Brain microvascular endothelial cell (primary cell): ENCODE data around the gene DOCK3.

Source experiments
- DNase-seq: peaks from one replicate; pipeline ENCODE4 v3.0.0-alpha.2; 2020
- H3K27ac ChIP-seq: fragments of 250-450 bp; sonication (Bioruptor Pico); 2 replicates; pipeline ENCODE4 v1.5.1; 2020; ENCODE audit warnings: mild to moderate bottlenecking, moderate library complexity
- H3K27me3 ChIP-seq: fragments of 250-450 bp; sonication (Bioruptor Pico); replicated peaks from 2 replicates; pipeline ENCODE4 v1.5.1; 2020; ENCODE audit warnings: mild to moderate bottlenecking
- H3K36me3 ChIP-seq: fragments of 250-450 bp; sonication (Bioruptor Pico); replicated peaks from 2 replicates; pipeline ENCODE4 v1.5.1; 2020; ENCODE audit warnings: mild to moderate bottlenecking
- H3K4me3 ChIP-seq: 2 replicates; pipeline ENCODE4 v1.5.1; 2011; ENCODE audit warnings: low read depth, mild to moderate bottlenecking, control low read depth, low read length, moderate library complexity
- in situ Hi-C: cut with HindIII; loops from 2 replicates; pipeline ENCODE4 v1.10.0; 2017; ENCODE audit warnings: low sequenced_read_pairs, low pct_ligation_motif_present
- TF ChIP-seq, protein P1 (sequence below): IDR thresholded peaks from 2 replicates; pipeline ENCODE4 v1.5.1; 2011; ENCODE audit warnings: low read depth, mild to moderate bottlenecking, moderate library complexity, low read length, control low read depth, inconsistent platforms; ENCODE audit errors: missing control alignments

Gene DOCK3

GRCh38 chr3:51391075-51391565, 716.4 kb downstream of the DOCK3 start, which contains the start of gene RBM15B:
TSS of gene RBM15B (plus strand) at chr3:51391285. CDS start at chr3:51391400, 115 bp downstream.
- Histone ChIP-seq H3K27ac (peak within 1 kb of the TSS; percentile 91), H3K27me3 (no peaks in the 10 kb centered on the region), H3K4me3 (peak within 1 kb of the TSS; percentile 71), H3K36me3 (peaks cover 51% of the 10 kb centered on the region)
- TF ChIP-seq, protein P1, sequence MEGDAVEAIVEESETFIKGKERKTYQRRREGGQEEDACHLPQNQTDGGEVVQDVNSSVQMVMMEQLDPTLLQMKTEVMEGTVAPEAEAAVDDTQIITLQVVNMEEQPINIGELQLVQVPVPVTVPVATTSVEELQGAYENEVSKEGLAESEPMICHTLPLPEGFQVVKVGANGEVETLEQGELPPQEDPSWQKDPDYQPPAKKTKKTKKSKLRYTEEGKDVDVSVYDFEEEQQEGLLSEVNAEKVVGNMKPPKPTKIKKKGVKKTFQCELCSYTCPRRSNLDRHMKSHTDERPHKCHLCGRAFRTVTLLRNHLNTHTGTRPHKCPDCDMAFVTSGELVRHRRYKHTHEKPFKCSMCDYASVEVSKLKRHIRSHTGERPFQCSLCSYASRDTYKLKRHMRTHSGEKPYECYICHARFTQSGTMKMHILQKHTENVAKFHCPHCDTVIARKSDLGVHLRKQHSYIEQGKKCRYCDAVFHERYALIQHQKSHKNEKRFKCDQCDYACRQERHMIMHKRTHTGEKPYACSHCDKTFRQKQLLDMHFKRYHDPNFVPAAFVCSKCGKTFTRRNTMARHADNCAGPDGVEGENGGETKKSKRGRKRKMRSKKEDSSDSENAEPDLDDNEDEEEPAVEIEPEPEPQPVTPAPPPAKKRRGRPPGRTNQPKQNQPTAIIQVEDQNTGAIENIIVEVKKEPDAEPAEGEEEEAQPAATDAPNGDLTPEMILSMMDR = no peak
- in situ Hi-C loops = no loop called here
- peak; percentile 96 for DNase-seq

DNA sequence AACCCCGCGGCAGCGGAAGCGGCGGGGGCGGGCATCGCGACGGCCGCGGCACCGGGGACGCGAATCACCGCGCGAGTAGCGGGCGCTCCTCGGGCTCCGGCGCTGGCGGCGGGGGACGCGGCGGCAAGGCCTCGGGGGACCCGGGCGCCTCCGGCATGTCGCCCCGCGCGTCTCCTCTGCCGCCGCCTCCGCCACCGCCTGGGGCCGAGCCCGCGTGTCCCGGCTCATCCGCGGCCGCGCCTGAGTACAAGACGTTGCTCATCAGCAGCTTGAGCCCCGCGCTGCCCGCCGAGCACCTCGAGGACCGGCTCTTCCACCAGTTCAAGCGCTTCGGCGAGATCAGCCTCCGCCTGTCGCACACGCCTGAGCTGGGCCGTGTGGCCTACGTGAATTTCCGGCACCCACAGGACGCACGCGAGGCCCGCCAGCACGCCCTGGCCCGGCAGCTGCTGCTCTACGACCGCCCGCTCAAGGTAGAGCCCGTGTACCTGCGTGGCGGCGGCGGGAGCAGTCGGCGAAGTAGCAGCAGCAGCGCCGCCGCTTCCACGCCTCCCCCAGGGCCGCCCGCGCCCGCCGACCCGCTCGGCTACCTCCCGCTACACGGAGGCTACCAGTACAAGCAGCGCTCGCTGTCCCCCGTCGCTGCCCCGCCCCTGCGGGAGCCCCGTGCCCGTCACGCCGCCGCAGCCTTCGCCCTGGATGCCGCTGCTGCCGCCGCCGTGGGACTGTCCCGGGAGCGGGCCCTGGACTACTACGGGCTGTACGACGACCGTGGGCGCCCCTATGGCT, 717.0 kb downstream of the DOCK3 start:
- peaks cover 58% of the 10 kb centered on the region for H3K36me3 ChIP-seq
- peak; percentile 12 for DNase-seq

GRCh38 chr3:51392355-51393133, 717.8 kb downstream of the DOCK3 start:
- Histone ChIP-seq H3K27me3 (no peaks in the 10 kb centered on the region), H3K4me3 (peak overlapping the region; percentile 71), H3K27ac (no peak overlapping the region), H3K36me3 (peaks cover 58% of the 10 kb centered on the region)
- in situ Hi-C loops = no loop called here
- no peak for DNase-seq
- TF ChIP-seq, protein P1 = no peak

More for the DNA sequence above, 717.0 kb downstream of the DOCK3 start:
- H3K27ac ChIP-seq = peak overlapping the region; percentile 91
- in situ Hi-C loops = no loop called here
- H3K4me3 ChIP-seq = peak overlapping the region; percentile 71
- TF ChIP-seq, protein P1 = no peak
- no peaks in the 10 kb centered on the region for H3K27me3 ChIP-seq

GRCh38 chr3:51393134-51393495, 718.4 kb downstream of the DOCK3 start:
- in situ Hi-C loops = no loop called here
- DNase-seq = no peak
- TF ChIP-seq, protein P1 = no peak
- Histone ChIP-seq H3K36me3 (peaks cover 57% of the 10 kb centered on the region), H3K27ac (no peak overlapping the region), H3K4me3 (no peak overlapping the region), H3K27me3 (no peaks in the 10 kb centered on the region)

DNA sequence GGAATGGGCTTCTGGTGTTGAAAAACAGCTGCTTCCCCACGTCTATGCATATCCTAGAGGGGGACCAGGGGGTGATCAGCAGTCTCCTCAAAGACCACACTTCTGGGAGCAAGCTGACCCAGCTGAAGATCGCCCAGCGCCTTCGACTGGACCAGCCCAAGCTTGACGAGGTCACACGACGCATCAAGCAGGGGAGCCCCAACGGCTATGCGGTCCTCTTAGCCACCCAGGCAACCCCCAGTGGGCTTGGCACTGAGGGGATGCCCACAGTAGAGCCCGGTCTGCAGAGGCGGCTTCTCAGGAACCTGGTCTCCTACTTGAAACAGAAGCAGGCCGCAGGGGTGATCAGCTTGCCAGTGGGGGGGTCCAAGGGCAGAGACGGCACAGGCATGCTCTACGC, 718.8 kb downstream of the DOCK3 start:
- TF ChIP-seq, protein P1 = no peak
- H3K27ac ChIP-seq = no peak overlapping the region
- H3K27me3 ChIP-seq = no peaks in the 10 kb centered on the region
- H3K4me3 ChIP-seq = no peak overlapping the region
- in situ Hi-C loops = no loop called here
- peaks cover 54% of the 10 kb centered on the region for H3K36me3 ChIP-seq
- no peak for DNase-seq
